HepG2 (cell line): ENCODE measurements around the gene CTNNA1.
A peak's percentile ranks its signal among the peaks of the same experiment; 100 is the strongest.
"Not testable (repeated sequence)": the region's sequence is repeated elsewhere in the genome, so short reads cannot be mapped to it uniquely, and the experiment has no call there.

Experiments used
- MAFK ChIP-seq, 2 experiments: IDR thresholded peaks in 1 of 2; conservative IDR thresholded peaks in 1 of 2; 2 replicates each; pipeline ENCODE4 v1.6.1; 2011; ENCODE audit warnings: improper control_type of control experiment in 2 of 2, low read length in 2 of 2
- MXI1 ChIP-seq: IDR thresholded peaks from 3 replicates; pipeline ENCODE4 v1.6.1; 2012; ENCODE audit warnings: low read depth, low read length, inconsistent platforms, borderline replicate concordance
- ZNF446 ChIP-seq: sonication (generic); formaldehyde crosslinking; IDR thresholded peaks from 2 replicates; pipeline ENCODE4 v1.5.0; 2020; ENCODE audit warnings: mild to moderate bottlenecking, missing genetic modification reagents
- ZNF451 ChIP-seq: sonication (generic); formaldehyde crosslinking; IDR thresholded peaks from 2 replicates; pipeline ENCODE4 v1.5.0; 2020; ENCODE audit warnings: mild to moderate bottlenecking, missing genetic modification reagents
- TF ChIP-seq, protein P1 (sequence below): sonication (generic); formaldehyde crosslinking; IDR thresholded peaks from 2 replicates; pipeline ENCODE4 v1.5.0; 2020; ENCODE audit warnings: missing genetic modification reagents
- TF ChIP-seq, protein P2 (sequence below): sonication (generic); formaldehyde crosslinking; IDR thresholded peaks from 2 replicates; pipeline ENCODE4 v1.5.0; 2020; ENCODE audit warnings: mild to moderate bottlenecking, missing genetic modification reagents, moderate library complexity

DNA sequence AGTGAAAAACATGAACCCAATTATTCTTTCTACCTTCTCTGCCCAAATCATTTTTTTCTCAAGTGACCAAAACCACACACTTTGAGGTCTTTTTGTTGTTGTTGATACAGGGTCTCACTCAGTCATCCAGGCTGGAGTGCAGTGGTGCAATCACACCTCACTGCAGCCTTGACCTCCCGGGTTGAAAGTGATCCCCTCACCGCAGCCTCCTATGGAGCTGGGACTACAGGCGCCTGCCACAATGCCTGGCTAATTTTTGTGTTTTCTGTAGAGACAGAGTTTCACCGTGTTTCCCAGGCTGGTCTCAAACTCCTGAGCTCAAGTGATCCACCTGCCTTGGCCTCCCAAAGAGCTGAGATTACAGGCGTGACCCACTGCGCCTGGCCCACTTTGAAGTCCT, 8.4 kb downstream of the CTNNA1 start:
- TF ChIP-seq, protein P1, sequence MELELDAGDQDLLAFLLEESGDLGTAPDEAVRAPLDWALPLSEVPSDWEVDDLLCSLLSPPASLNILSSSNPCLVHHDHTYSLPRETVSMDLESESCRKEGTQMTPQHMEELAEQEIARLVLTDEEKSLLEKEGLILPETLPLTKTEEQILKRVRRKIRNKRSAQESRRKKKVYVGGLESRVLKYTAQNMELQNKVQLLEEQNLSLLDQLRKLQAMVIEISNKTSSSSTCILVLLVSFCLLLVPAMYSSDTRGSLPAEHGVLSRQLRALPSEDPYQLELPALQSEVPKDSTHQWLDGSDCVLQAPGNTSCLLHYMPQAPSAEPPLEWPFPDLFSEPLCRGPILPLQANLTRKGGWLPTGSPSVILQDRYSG (CRISPR knock-in tag) = not testable (repeated sequence)
- TF ChIP-seq, protein P2, sequence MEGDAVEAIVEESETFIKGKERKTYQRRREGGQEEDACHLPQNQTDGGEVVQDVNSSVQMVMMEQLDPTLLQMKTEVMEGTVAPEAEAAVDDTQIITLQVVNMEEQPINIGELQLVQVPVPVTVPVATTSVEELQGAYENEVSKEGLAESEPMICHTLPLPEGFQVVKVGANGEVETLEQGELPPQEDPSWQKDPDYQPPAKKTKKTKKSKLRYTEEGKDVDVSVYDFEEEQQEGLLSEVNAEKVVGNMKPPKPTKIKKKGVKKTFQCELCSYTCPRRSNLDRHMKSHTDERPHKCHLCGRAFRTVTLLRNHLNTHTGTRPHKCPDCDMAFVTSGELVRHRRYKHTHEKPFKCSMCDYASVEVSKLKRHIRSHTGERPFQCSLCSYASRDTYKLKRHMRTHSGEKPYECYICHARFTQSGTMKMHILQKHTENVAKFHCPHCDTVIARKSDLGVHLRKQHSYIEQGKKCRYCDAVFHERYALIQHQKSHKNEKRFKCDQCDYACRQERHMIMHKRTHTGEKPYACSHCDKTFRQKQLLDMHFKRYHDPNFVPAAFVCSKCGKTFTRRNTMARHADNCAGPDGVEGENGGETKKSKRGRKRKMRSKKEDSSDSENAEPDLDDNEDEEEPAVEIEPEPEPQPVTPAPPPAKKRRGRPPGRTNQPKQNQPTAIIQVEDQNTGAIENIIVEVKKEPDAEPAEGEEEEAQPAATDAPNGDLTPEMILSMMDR (CRISPR knock-in tag) = not testable (repeated sequence)
- TF ChIP-seq ZNF451; MAFK (conservative IDR thresholded peaks at IDR 0.05 in 1 of 2, IDR thresholded peaks at IDR 0.05 in 1 of 2; ENCODE audit: low read length in 2 of 2); ZNF446 (CRISPR knock-in tag): not testable (repeated sequence)
- TF ChIP-seq MXI1 = peak; percentile 16; the same call in 1 of the 3 replicates
